ENCODE data around the gene SLC15A1. TPM values are rescaled to one million over a fixed set of nuclear protein-coding genes. Genes with fewer than 3 reads are reported as not detected.
A peak's percentile ranks its signal among the peaks of the same experiment; 100 is the strongest.
"Not testable (repeated sequence)": the region's sequence is repeated elsewhere in the genome, so short reads cannot be mapped to it uniquely, and the experiment has no call there.

Gene SLC15A1
- total and polyA plus RNA-seq, 2 experiments from 2014 or later, result not detected

- no peaks in the 10 kb centered on the region for H3K36me3 ChIP-seq
- no peak for DNase-seq (ENCODE audit: low read depth in 1 of 2, low spot score in 1 of 2)
- H3K4me3 ChIP-seq, result no peak overlapping the region
- no peaks in the 10 kb centered on the region for H3K27me3 ChIP-seq
- H3K27ac ChIP-seq, result no peak overlapping the region
- no peak for TF ChIP-seq CTCF (IDR thresholded peaks at IDR 0.05; ENCODE audit: low read depth, low read length)
- no peaks in the 10 kb centered on the region for H3K4me1 ChIP-seq (ENCODE audit: low read depth)
- H3K9me3 ChIP-seq (ENCODE audit: low read depth), result no peaks in the 10 kb centered on the region
These were observed 9.6 kb upstream of the SLC15A1 start for GRCh38 chr13:98761986-98762616.

GRCh38 chr13:98761126-98761985, 8.9 kb upstream of the SLC15A1 start:
- Histone ChIP-seq H3K4me3 (no peak overlapping the region), H3K36me3 (no peaks in the 10 kb centered on the region), H3K4me1 (ENCODE audit: low read depth) (no peaks in the 10 kb centered on the region), H3K27ac (no peak overlapping the region), H3K27me3 (no peaks in the 10 kb centered on the region), H3K9me3 (ENCODE audit: low read depth) (no peaks in the 10 kb centered on the region)
- peak in 1 of 2 donors; percentile 84 for DNase-seq (ENCODE audit: low read depth in 1 of 2, low spot score in 1 of 2)
- peak; percentile 22 for TF ChIP-seq CTCF (IDR thresholded peaks at IDR 0.05; ENCODE audit: low read depth, low read length)

- no peak overlapping the region for H3K27ac ChIP-seq
- no peaks in the 10 kb centered on the region for H3K9me3 ChIP-seq (ENCODE audit: low read depth)
- no peaks in the 10 kb centered on the region for H3K36me3 ChIP-seq
- peaks cover 33% of the 10 kb centered on the region for H3K27me3 ChIP-seq
- H3K4me1 ChIP-seq (ENCODE audit: low read depth), result no peaks in the 10 kb centered on the region
- no peak overlapping the region for H3K4me3 ChIP-seq
- TF ChIP-seq CTCF (IDR thresholded peaks at IDR 0.05; ENCODE audit: low read depth, low read length), result no peak
- no peak for DNase-seq (ENCODE audit: low read depth in 1 of 2, low spot score in 1 of 2)
These were observed 3.3 kb upstream of the SLC15A1 start for GRCh38 chr13:98755729-98756128.

GRCh38 chr13:98755116-98755515, 2.6 kb upstream of the SLC15A1 start:
- no peak for DNase-seq (ENCODE audit: low read depth in 1 of 2, low spot score in 1 of 2)
- H3K4me3 ChIP-seq, result no peak overlapping the region
- H3K27me3 ChIP-seq, result peaks cover 39% of the 10 kb centered on the region
- H3K4me1 ChIP-seq (ENCODE audit: low read depth), result no peaks in the 10 kb centered on the region
- no peaks in the 10 kb centered on the region for H3K9me3 ChIP-seq (ENCODE audit: low read depth)
- H3K36me3 ChIP-seq, result no peaks in the 10 kb centered on the region
- H3K27ac ChIP-seq, result no peak overlapping the region
- no peak for TF ChIP-seq CTCF (IDR thresholded peaks at IDR 0.05; ENCODE audit: low read depth, low read length)

- not testable (repeated sequence) for H3K4me1 ChIP-seq (ENCODE audit: low read depth); H3K27ac ChIP-seq; H3K36me3 ChIP-seq; H3K9me3 ChIP-seq (ENCODE audit: low read depth); DNase-seq (ENCODE audit: low read depth in 1 of 2, low spot score in 1 of 2); H3K4me3 ChIP-seq
- H3K27me3 ChIP-seq, result peaks cover 45% of the 10 kb centered on the region
These were observed 2.0 kb upstream of the SLC15A1 start for GRCh38 chr13:98754468-98754867.

- H3K4me3 ChIP-seq, result peak overlapping the region; percentile 31
- peaks cover 54% of the 10 kb centered on the region for H3K27me3 ChIP-seq
- no peak for TF ChIP-seq CTCF (IDR thresholded peaks at IDR 0.05; ENCODE audit: low read depth, low read length)
- H3K4me1 ChIP-seq (ENCODE audit: low read depth), result no peaks in the 10 kb centered on the region
- H3K36me3 ChIP-seq, result no peaks in the 10 kb centered on the region
- H3K27ac ChIP-seq, result no peak overlapping the region
- H3K9me3 ChIP-seq (ENCODE audit: low read depth), result no peaks in the 10 kb centered on the region
- DNase-seq (ENCODE audit: low read depth in 1 of 2, low spot score in 1 of 2), result peak; percentile 13 to 39
These were observed 508 bp downstream of the SLC15A1 start for GRCh38 chr13:98751861-98752466.

Data from cardiac muscle cell (in vitro differentiated cells and primary cell).